Fibroblast of skin of back (primary cell): ENCODE results near the gene CPLX3.
A peak's percentile ranks its signal among the peaks of the same experiment; 100 is the strongest.

Source experiments
- DNase-seq: peaks from one replicate; pipeline ENCODE4 v3.0.0-alpha.2; 2013

CPLX3 gene

DNA sequence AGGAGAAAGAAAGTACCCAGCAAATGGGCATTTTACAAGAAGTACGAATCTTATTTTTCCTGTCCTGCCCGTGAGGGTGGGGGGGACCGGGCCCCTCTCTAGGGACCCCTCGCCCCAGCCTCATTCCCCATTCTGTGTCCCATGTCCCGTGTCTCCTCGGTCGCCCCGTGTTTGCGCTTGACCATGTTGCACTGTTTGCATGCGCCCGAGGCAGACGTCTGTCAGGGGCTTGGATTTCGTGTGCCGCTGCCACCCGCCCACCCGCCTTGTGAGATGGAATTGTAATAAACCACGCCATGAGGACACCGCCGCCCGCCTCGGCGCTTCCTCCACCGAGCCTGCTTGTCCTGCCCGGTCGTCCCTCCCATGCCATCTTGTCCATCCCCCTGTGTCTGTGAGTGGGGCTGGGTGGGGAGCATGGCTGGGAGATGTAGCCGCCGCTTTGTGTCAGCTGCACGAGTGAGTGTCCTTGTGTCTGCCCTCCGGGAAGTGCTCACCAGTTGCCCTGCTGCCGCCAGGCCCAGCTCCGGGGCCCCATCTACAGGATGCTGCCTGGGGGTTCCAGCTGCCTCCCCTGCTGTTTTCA is 23.5 kb upstream of the CPLX3 start:
- DNase-seq = no peak

DNA sequence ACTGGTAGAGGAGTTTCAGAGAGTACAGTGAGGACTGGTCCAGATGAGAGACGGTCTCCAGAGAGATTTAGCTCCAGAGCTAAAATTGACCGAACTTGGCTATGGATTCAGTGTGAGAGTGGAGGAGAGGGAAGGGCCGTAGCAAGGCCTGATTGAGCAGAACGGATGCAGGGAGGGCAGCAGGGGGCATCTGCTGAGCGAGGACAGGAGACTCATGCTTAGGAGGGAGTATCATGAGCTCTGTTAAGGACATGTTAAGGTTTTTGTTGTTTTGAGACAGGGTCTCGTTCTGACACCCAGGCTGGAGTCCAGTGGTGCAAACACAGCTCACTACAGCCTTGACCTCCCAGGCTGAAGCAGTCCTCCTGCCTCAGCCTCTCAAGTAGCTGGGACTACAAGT is 21.5 kb upstream of the CPLX3 start:
- DNase-seq = no peak

DNA sequence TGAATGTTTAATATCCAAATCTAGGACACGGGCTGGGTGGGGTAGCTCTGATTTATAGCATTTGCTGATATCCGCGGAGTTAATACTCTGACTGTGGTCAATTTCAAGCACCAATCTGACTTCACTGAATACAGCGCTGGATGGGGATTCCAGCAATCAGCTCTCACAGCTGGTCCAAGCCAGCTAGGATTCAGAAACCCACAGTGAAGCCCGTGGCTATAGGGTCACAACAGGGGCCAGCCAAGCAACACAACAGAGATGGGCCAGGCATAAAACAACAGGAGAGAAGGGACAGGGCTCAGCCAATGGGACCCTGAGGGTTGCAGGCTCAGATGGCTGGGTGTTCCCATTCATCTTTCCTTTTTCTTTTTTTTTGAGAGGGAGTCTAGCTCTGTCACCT is 19.1 kb upstream of the CPLX3 start:
- no peak for DNase-seq

DNA sequence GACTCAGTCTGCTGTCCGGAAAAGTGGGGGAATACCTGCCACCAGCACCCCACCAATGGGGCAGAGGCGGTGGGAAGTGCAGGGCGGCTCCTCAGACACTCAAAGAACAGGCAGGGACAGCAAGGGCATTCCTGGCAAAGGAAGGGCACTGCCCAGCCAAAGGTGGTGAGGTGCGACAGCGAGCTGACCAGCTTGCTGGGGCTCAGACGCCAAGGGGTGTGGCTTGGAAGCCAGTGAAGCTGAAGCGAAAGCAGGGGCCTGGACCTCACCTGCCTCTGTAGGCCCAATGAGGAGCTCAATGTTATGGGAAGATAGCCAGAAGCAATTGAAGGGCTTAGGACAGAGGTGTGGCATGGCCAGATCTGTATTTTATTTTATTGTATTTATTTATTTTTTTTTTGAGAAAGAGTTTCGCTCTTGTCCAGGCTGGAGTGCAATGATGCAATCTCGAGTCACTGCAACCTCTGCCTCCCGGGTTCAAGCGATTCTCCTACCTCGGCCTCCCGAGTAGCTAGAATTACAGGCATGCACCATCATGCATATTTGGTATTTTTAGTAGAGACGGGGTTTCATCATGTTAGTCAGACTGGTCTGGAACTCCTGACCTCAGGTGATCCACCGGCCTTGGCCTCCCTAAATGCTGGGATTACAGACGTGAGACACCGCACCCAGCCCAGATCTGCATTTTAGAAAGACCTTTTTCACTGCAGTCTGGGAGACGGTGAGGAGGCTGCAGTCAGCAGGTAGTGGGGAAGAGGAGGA is 18.2 kb upstream of the CPLX3 start:
- no peak for DNase-seq

DNA sequence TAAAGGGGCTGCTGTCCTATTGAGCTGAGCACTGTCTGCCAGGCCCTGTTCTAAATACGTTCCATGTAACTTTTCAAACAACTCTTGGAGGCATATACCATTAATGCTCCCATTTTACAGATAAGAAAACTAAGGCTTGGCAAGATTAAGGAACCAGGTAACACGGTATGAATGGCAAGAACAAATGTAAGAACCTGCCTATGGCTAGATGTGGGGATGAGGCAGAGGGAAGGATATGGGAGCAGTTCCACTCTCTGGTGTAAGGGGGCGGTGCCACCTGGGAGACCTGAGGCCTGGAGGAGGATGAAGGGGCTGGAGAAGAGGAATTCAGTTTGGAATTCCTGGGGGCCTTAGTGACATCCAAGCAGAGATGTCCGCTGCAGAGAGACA is 17.6 kb upstream of the CPLX3 start:
- DNase-seq = no peak

DNA sequence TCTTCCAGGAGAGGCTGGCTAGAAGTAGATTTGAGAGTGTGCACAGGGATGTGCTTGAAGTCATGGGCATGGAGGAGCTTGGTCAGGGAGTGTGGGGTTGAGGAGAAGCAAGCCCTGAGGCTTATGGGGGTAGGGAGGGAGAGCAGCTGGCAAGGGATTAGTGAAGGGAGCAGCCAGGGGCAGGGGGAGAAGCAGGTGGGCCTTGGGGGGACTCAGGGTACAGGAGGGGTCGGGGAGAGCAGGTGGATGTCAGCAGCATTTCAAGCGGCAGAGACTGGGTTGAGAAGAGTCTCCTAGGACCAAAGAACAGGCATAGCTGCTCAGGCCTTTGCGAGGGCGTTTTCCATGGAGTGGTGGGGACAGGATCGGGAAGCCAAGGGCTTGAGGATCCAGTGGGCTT is 17.2 kb upstream of the CPLX3 start:
- DNase-seq = no peak

DNA sequence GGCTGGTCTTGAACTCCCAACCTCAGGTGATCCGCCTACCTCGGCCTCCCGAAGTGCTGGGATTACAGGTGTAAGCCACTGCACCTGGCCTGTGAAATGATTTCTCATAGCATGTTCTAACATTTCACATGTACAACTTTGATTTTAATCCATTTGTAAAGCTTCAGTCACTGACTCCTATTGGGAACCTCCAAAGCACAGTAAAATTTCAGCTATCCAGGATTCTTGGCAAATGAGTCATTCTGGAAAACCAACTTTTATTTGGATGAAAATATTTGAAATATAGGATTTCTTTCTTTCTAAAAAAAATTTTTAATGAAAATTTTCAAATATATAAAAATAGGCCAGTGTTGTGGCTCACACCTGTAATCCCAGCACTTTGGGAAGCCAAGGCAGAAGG is 16.5 kb upstream of the CPLX3 start:
- peak; percentile 59 for DNase-seq

DNA sequence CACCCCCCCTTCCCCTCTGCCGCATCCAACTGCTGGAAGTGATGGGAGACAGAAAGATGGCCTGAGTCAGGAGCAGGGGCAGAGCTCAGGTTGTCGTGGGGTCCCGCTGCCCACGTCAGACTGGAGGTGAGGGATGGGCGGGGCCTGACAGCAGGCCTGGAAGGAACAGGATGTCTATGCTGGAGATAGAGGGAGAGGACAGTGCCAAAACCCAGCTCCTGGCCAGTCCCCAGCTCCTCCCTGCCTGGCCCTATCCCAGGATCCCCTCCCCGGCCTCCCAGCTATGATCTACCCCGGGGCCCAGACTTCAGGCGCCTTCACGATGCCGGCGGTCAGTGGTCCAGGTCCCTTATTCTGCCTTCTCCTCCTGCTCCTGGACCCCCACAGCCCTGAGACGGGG is 13.9 kb upstream of the CPLX3 start, which contains the start of gene LMAN1L:
LMAN1L (plus strand) TSS at position 303 of the 400 bp plus-strand sequence; CDS start at position 323, 20 bp downstream.
- no peak for DNase-seq

DNA sequence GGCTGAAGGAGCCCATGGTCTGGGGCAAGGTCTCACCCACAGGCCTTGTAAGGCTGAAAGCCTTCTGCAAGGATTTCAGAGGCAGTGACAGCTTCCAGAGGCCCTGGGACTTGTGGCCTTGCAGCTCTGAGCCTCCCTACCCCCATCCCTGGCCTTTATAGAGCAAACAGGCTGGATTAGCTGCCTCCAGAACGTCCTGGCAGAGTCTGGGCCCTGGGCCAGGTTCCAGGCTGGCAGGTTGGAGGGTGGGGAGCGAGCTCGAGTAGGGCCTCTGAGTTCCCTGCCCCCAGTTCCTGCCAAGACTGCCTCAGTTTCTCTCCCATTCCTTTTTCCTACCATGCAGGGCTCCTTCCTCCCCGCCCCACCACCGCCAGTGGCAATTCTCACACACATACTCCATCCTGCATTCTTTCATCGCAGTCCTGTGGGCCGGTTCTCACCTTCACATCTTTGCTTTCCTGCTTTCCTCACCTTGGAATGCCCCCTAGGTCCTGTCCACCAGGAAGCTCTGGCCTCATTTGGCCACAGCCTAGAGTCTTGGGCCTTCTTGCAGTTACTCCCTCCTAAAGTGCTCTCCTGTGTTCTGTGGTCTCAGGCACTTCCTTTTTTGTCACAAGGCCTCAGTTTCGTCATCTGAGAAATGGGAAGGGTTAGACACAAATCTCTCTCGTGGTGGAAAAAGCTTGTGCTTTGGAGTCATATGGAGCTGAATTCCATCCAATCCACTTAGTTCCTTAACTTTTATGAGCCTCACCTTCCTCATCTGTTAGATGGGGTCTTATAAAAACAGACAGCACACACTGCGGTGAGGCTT is 11.1 kb upstream of the CPLX3 start:
- DNase-seq = no peak

DNA sequence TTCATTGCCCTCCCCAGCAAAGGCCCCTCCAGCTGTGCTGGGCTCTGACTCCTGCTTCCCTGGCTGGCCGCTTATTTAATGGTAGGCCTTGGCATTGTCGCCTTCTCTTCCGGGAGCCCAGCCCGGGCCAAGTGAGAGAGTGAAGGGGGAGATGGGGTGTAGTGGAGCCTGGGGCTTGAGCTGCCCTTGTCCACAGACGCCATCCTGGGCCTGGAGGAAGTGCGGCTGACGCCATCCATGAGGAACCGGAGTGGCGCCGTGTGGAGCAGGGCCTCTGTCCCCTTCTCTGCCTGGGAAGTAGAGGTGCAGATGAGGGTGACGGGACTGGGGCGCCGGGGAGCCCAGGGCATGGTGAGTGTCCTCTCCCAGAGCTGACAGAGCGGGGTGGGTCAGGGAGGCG is 10.5 kb upstream of the CPLX3 start:
- no peak for DNase-seq

DNA sequence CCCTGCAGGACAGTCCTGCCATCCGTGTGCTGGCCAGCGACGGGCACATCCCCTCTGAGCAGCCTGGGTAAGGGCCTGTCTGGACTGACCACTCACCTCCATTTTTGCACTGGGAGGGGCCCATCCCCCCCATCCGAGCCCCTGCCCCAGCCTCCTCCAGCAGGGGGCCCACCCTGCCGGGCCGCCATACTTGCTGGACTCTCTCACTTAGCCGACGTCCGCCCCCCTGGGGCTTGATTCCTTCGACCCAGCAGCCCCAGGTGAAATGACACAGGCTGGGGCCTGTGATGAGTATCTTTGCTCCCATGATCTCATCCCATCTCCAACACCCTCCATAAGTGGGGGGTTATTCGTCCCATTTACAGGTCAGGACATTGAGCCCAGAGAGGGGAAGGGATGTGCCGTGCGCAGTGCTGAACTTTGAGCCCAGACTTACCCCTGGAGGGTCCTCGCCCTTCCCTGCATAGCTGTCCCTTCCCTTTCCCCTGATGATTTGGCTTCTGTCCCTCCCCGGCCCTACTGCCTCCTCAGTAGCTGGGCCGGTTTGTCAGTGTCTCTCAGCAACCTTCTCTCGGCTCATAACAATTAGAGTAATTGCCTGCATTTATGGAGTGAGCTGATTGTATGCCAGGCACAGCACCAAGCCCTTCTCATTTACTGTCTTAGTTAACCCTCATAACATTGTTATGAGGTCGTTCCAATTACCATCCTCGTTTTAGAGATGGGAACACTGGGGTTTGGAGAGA is 9.6 kb upstream of the CPLX3 start:
- DNase-seq = no peak

DNA sequence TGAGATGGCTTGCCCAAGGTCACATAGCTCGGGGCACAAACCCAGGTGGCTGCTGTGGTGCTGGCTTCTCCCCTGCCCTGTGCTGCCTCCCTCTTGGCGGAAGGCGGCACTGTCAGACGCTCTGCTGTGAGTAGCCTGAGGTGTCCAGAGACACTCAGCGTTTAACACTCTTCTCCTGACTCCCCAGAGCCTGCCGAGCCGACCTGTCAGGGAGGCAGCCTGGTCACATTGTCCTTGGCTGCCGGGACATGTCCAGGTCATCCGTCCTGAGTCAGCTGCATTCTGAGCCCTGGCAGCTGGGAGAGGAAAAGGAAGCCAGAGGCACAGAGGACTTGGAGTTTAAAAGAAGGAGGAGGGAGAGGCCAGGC is 9.1 kb upstream of the CPLX3 start:
- DNase-seq = peak; percentile 17

DNA sequence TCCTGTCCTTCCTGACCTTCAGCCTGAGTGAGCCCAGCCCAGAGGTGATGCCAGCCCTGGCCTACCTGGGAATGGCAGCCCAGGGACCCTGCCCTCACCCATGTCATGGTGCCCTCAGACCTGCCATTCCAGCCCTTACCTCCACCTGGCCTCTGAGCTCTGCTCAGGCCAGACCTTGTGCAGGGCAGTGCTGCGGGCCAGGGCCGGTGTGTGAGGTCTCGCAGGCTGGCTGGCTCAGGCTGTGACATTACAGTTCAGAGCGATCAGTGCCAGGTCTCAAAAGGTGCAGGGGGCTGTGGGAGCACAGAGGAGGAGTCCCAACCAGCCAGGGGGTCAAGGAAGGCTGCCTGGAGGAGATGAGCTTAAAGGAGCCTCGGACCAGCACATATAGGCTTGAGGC is 6.4 kb upstream of the CPLX3 start:
- no peak for DNase-seq

DNA sequence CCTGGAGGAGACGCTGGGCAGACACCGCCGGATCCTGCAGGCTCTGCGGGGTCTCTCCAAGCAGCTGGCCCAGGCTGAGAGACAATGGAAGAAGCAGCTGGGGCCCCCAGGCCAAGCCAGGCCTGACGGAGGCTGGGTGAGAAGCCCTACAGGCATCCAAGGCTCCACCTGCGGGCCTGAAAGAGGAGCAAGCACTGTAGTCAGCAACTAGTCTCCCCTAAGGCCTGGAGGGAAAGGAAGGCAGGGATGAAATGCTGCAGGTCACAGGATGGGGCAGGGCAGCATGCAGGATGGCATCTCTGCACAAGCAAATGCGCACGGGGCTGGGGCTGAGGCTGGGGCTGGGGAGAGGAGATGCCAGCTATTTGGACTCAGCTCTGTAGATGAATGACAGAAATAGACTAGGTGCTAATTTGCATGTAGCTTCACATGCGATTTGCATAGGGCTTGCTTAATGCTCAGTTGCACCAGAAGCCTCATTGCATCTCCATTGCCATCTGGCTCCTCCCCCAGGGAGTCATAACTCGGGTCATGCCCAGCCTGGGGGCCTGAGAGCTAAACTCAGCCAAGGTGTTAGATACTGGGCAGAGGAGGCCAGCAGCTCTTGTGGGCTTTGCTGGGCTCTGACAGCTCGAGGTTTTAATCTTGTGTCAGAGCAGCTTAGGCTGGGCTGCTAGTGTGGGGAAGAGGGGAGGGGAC is 5.2 kb upstream of the CPLX3 start:
- no peak for DNase-seq

DNA sequence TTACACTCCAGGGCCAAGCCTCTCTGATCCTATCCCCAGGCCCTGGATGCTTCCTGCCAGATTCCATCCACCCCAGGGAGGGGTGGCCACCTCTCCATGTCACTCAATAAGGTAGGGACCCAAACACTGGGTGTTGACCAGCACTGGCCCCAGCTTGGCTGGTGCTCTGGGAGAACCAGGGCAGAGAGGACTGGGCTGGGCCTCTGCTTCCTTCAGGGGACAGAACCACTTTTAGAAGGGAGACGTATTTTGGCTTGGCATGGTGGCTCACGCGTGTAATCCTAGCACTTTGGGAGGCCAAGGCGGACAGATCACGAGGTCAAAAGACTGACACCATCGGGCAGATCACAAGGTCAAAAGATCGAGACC is 4.7 kb upstream of the CPLX3 start:
- DNase-seq = no peak

DNA sequence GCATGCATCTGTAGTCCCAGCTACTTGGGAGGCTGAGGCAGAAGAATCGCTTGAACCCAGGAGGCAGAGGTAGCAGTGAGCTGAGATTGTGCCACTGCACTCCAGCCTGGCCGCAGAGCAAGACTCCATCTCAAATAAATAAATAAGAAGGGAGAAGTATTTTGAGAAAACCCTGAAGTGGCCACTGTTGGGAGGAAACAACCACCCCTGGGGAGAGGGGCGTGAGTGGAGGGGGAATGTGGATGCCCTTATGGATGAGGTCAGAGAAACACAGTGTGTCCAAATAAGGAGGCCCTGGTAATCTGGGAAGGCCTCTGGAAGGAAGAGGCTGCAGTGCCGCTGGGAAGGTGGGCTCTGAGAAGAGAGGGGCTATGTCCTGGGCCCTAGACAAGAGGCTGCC is 4.2 kb upstream of the CPLX3 start:
- DNase-seq = no peak

DNA sequence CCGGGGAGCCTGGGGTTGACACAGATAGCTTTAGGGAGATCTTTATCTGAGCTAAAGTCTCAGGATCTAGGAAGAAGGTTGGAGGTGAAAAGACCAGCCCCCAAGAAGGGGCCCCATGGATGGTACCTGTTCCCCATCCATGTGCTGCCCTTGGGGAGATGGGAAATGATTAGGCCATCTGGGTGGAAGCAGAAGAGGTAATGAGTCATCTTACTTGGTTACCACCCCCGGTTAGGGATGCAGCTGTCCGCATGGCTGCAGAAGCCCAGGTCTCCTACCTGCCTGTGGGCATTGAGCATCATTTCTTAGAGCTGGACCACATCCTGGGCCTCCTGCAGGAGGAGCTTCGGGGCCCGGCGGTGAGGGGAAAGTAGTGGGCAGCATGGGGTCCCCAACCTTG is 3.1 kb upstream of the CPLX3 start:
- no peak for DNase-seq

DNA sequence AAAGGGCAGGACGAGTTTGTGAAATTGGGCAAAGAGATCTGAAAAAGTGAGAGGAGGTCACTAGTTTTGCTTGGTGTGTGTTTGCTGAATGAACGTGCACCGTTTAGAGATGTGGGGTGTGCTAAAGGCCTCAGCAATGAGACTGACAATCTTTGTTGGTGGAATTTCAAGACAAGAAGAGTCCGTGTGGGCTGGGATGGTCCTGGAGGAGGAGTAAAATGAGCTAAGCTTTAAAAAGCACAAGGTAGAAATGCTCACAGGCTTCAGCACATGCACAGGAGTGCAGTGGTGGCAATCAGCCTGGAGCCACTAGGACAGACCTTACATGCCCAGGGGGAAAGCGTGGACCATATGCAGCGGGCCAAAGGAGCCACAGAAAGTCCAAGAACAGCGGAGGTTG is 1.5 kb upstream of the CPLX3 start:
- DNase-seq = no peak

DNA sequence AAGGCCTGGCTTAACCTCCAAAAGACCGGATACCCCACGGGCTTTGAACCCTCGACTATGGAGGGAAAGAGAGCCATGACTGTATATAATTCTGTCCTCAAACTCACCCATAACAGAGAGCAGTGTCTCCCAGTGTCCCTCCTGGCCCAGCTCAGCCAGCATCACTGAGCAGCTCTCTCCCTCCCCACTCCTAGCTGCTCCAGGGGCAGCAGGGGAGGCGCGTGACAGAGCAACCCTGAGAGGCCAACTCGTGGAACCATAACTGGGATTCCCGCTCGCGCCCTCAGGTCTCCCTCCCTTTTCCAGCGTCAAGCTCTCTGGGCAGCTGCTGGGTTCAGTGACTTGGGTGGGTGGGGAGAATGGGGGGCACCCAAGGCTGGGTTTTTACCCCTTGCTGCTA is 561 bp upstream of the CPLX3 start:
- no peak for DNase-seq

DNA sequence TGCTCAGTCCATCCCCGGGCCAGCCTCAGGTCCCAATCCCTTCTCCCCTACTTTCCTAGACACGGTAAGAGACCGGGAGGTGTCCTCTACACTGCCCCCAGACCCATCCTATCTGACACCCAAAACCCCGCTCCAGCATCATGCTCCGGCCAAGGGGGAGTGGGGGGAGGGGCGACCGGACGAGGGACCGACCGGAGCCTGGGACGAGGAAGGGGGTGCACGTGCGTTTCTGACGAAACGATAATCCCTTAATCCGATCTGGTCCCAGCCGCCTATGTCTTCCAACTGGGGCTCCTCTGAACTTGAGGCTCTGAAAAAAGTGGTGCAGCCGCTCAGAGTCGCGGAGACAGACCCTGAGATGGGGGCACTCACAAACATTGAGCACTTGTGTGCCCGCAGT is 494 bp downstream of the CPLX3 start:
- DNase-seq = no peak

DNA sequence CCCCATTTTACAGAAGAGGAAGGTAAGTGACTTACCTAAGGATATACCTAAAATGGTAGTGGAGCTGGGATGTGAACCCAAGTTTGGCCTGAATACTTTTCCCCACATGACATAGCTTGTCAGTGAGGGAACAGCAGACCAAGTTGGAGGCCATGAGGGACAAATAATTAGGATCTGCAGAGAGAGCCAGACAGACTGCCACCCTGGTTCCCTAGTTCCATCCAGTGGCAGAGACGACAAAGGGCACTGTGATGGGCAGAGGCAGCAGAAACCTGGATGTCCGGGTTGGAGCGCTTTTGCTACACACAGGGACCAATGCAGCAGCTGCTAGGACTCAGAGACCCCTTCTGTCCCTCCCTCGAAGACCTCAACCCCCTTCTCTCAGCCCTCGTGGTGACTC is 1.2 kb downstream of the CPLX3 start:
- DNase-seq = no peak

DNA sequence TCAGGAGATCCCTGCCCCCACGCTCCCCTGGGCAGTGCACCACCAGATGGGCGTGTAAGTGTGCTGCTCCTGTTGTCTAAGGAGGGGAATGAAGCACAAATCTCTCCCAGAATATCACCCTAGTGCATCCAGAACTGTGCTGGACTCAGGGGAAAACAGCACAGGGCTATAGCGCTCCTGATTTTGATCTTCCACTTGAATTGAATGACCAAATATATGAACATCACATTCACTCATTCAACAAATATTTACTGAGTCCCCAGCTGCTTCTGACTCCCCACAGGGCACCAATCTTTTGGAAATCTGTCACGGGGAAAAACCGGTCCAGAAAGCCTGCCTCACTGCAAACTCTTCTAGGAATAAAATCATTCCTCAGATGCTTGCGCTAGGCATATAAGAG is 2.4 kb downstream of the CPLX3 start:
- no peak for DNase-seq

DNA sequence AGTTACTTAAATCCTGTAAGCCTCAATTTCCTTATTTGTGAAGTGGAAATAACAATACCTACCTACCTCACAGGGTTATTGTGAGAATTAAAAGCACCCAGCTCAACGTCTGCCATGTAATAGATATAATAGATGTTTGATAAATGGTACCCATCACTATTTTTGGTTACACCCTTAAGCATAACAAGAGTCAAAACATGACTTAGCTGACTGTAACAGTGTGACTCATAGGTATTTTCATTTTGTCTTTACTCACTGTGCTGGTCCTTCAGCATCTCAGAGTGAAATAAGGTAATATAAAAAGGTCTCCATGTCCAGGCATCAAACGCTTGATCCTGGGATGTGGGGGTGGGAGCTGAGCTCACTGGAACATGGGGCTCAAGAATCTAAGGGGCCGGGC is 3.1 kb downstream of the CPLX3 start:
- DNase-seq = peak; percentile 61
